ENCODE results near the gene PROK2.

Gene PROK2

DNA sequence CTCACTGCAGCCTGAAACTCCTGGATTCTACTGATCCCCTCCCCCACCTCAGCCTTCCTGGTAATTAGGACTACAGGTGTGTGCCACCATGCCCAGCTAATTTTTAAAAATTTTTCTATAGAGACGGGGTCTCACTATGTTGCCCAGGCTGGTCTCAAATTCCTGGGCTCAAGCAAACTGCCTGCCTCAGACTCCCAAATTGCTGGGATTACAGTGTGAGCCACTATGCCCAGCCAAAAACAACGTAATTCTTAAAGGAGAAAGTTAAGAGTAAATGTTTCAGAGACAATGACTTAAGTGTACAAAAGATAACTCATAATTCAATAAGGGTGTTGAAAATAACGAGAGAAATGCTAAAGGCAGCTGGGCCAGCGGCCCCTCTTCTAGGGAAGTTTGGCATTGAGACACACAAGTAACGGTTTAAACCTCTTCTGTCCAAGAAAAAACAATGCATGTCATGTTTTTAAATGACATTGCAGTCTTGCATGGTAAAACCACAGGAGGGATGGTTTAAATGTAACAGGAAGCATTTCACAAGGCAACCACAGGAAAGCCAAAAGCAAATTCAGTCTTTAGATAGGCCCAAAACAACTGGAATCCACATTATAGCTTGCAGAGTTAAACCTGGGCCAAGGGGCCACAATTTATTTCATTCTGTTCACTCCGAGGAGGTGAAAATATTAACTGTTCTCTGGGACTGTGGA, 5.1 kb downstream of the PROK2 start:
- Histone ChIP-seq H3K9ac (ENCODE audit: low read length) (no peak overlapping the region), H3K79me2 (ENCODE audit: low read length) (no peaks in the 10 kb centered on the region), H3K9me3 (ENCODE audit: insufficient read depth, low read length) (no peaks in the 10 kb centered on the region), H2AFZ (ENCODE audit: low read depth, low read length) (no peak overlapping the region), H3K36me3 (replicated peaks; ENCODE audit: low read depth, low read length) (no peaks in the 10 kb centered on the region), H4K20me1 (ENCODE audit: insufficient read depth, low read length) (no peaks in the 10 kb centered on the region), H3K4me3 (ENCODE audit: low read length) (no peak overlapping the region), H3K4me1 (ENCODE audit: low read length) (peaks cover 14% of the 10 kb centered on the region), H3K27me3 (ENCODE audit: low read depth, low read length) (peaks cover 22% of the 10 kb centered on the region), H3K4me2 (ENCODE audit: low read length) (no peak overlapping the region), H3K27ac (ENCODE audit: low read length) (no peak overlapping the region)
- no peak for TF ChIP-seq EZH2phosphoT487 (IDR thresholded peaks at IDR 0.05; ENCODE audit: low read depth)
- TF ChIP-seq, protein P1, sequence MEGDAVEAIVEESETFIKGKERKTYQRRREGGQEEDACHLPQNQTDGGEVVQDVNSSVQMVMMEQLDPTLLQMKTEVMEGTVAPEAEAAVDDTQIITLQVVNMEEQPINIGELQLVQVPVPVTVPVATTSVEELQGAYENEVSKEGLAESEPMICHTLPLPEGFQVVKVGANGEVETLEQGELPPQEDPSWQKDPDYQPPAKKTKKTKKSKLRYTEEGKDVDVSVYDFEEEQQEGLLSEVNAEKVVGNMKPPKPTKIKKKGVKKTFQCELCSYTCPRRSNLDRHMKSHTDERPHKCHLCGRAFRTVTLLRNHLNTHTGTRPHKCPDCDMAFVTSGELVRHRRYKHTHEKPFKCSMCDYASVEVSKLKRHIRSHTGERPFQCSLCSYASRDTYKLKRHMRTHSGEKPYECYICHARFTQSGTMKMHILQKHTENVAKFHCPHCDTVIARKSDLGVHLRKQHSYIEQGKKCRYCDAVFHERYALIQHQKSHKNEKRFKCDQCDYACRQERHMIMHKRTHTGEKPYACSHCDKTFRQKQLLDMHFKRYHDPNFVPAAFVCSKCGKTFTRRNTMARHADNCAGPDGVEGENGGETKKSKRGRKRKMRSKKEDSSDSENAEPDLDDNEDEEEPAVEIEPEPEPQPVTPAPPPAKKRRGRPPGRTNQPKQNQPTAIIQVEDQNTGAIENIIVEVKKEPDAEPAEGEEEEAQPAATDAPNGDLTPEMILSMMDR (IDR thresholded peaks at IDR 0.05; ENCODE audit: low read depth, low read length): no peak

DNA sequence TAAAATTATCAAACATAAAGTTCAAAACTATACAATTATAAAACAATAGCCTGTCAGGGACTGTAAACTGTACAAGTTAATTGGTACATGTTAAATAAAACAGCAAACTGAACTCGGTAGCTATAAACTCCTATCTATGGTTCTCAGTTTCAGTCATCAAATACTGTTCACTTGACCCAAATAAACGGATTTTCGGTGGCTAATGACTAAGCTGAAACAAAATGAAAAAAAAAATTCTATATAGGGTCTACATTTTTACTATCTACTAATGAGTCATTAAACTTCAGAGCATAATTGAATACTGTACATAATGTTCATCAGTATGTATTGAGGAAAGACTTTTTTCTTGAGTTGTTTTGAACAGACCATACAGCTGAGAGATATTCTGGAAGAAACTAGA, 6.6 kb downstream of the PROK2 start:
- TF ChIP-seq, protein P1 (IDR thresholded peaks at IDR 0.05; ENCODE audit: low read depth, low read length): no peak
- TF ChIP-seq EZH2phosphoT487 (IDR thresholded peaks at IDR 0.05; ENCODE audit: low read depth): no peak
- Histone ChIP-seq H3K27me3 (ENCODE audit: low read depth, low read length) (peaks cover 15% of the 10 kb centered on the region), H3K4me2 (ENCODE audit: low read length) (peak overlapping the region; percentile 54)

DNA sequence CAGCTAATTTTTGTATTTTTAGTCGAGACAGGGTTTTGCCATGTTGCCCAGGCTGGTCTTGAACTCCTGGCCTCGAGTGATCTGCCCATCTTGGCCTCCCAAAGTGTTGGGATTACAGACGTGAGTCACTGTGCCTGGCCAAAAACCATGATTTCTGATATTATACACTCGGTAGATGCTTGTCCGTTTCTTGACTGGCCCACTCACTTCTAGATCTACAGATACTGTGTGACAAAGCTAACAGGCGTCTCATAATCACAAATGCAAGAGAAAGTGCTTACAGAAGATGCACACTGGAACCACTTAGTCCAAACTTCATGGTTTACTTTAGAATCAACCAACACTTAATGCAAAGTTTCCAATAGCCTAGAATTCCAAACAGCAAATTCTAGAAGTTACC, 8.4 kb downstream of the PROK2 start:
- Histone ChIP-seq H3K27me3 (ENCODE audit: low read depth, low read length) (peaks cover 7% of the 10 kb centered on the region; the same call in 1 of the 2 replicates), H3K9me3 (ENCODE audit: insufficient read depth, low read length) (no peaks in the 10 kb centered on the region), H3K27ac (ENCODE audit: low read length) (no peak overlapping the region), H3K4me2 (ENCODE audit: low read length) (no peak overlapping the region), H3K79me2 (ENCODE audit: low read length) (no peaks in the 10 kb centered on the region), H3K9ac (ENCODE audit: low read length) (no peak overlapping the region), H4K20me1 (ENCODE audit: insufficient read depth, low read length) (no peaks in the 10 kb centered on the region), H3K4me3 (ENCODE audit: low read length) (no peak overlapping the region), H3K4me1 (ENCODE audit: low read length) (peaks cover 11% of the 10 kb centered on the region), H2AFZ (ENCODE audit: low read depth, low read length) (no peak overlapping the region), H3K36me3 (replicated peaks; ENCODE audit: low read depth, low read length) (no peaks in the 10 kb centered on the region)
- TF ChIP-seq, protein P1 (IDR thresholded peaks at IDR 0.05; ENCODE audit: low read depth, low read length): no peak
- no peak for TF ChIP-seq EZH2phosphoT487 (IDR thresholded peaks at IDR 0.05; ENCODE audit: low read depth)

More for the DNA sequence above, 6.6 kb downstream of the PROK2 start:
- Histone ChIP-seq H3K79me2 (ENCODE audit: low read length) (no peaks in the 10 kb centered on the region), H3K4me1 (ENCODE audit: low read length) (peaks cover 14% of the 10 kb centered on the region), H3K9me3 (ENCODE audit: insufficient read depth, low read length) (no peaks in the 10 kb centered on the region), H3K4me3 (ENCODE audit: low read length) (peak overlapping the region; percentile 17; the same call in 1 of the 2 replicates), H4K20me1 (ENCODE audit: insufficient read depth, low read length) (no peaks in the 10 kb centered on the region), H2AFZ (ENCODE audit: low read depth, low read length) (no peak overlapping the region; the same call in 1 of the 2 replicates), H3K9ac (ENCODE audit: low read length) (no peak overlapping the region), H3K36me3 (replicated peaks; ENCODE audit: low read depth, low read length) (no peaks in the 10 kb centered on the region), H3K27ac (ENCODE audit: low read length) (no peak overlapping the region)

DNA sequence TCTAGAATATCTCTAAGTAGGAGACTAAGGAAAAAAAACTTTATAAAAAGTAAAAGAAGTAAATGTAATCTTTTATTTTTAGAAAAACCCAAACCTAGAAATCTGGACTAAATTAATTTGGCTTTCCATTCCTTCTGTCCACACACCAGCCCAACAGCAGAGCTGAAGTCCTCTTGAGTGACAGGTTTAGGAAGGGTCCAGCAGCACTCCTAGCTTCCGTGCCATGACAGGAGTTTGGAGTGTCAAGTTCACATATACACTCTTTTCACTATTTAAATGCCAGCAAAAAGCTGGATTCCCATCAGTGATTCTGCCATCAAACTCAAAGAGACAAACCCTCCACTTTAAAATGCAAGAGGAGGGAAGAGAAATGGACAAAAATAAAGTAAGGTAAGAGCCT, 13.1 kb downstream of the PROK2 start:
- H4K20me1 ChIP-seq (ENCODE audit: insufficient read depth, low read length): no peaks in the 10 kb centered on the region
- no peaks in the 10 kb centered on the region for H3K79me2 ChIP-seq (ENCODE audit: low read length)
- no peak for TF ChIP-seq EZH2phosphoT487 (IDR thresholded peaks at IDR 0.05; ENCODE audit: low read depth)
- TF ChIP-seq, protein P1 (IDR thresholded peaks at IDR 0.05; ENCODE audit: low read depth, low read length): no peak

More for the DNA sequence above, 13.1 kb downstream of the PROK2 start:
- Histone ChIP-seq H3K36me3 (replicated peaks; ENCODE audit: low read depth, low read length) (no peaks in the 10 kb centered on the region), H2AFZ (ENCODE audit: low read depth, low read length) (no peak overlapping the region), H3K4me2 (ENCODE audit: low read length) (no peak overlapping the region), H3K9me3 (ENCODE audit: insufficient read depth, low read length) (no peaks in the 10 kb centered on the region), H3K27me3 (ENCODE audit: low read depth, low read length) (peaks cover 18% of the 10 kb centered on the region), H3K27ac (ENCODE audit: low read length) (no peak overlapping the region), H3K4me3 (ENCODE audit: low read length) (no peak overlapping the region), H3K4me1 (ENCODE audit: low read length) (no peaks in the 10 kb centered on the region), H3K9ac (ENCODE audit: low read length) (no peak overlapping the region)

Measured in OCI-LY3 (cell line).